Activated CD4-positive, CD25-positive, alpha-beta regulatory T cell treated with anti-CD3 and anti-CD28 coated beads, Interleukin-2, amount 50 U/mL, for 24 hours (primary cell): Measurements from ENCODE around the gene HADHA.

Source experiments
- ATAC-seq, 2 donors: fragments of 150-1000 bp; cut with Tn5 transposase; one replicate each; pipeline ENCODE4 v1.10.0; 2021; ENCODE audit warnings: mild to moderate bottlenecking in 1 of 2, moderate library complexity in 1 of 2

Gene HADHA

GRCh38 chr2:26191316-26192159 lies 52.9 kb downstream of the HADHA start:
- no peak for ATAC-seq

GRCh38 chr2:26190369-26190768 lies 54.1 kb downstream of the HADHA start:
- ATAC-seq, result no peak

GRCh38 chr2:26189751-26190150 lies 54.7 kb downstream of the HADHA start:
- no peak for ATAC-seq

GRCh38 chr2:26189123-26189522 lies 55.3 kb downstream of the HADHA start:
- ATAC-seq, result no peak

- no peak for ATAC-seq
Measured at GRCh38 chr2:26187537-26188104, 56.8 kb downstream of the HADHA start.

- no peak for ATAC-seq
Measured at GRCh38 chr2:26187114-26187513, 57.3 kb downstream of the HADHA start.

GRCh38 chr2:26185954-26186770 lies 58.3 kb downstream of the HADHA start:
- no peak for ATAC-seq

GRCh38 chr2:26185304-26185928 lies 59.0 kb downstream of the HADHA start:
- ATAC-seq, result no peak

- peak; percentile 97 to 98 for ATAC-seq
Measured at GRCh38 chr2:26184555-26185303, 59.7 kb downstream of the HADHA start.

- no peak for ATAC-seq
Measured at GRCh38 chr2:26184121-26184520, 60.3 kb downstream of the HADHA start.

GRCh38 chr2:26182887-26183630 lies 61.4 kb downstream of the HADHA start:
- ATAC-seq, result no peak

- ATAC-seq, result no peak
Measured at GRCh38 chr2:26182441-26182840, 62.0 kb downstream of the HADHA start.

- ATAC-seq, result no peak
Measured at GRCh38 chr2:26179446-26179913, 65.0 kb downstream of the HADHA start.

GRCh38 chr2:26178746-26179436 lies 65.5 kb downstream of the HADHA start:
- ATAC-seq, result peak; percentile 22 to 42

- no peak for ATAC-seq
Measured at GRCh38 chr2:26178246-26178645, 66.2 kb downstream of the HADHA start.

GRCh38 chr2:26177122-26177521 lies 67.3 kb downstream of the HADHA start:
- no peak for ATAC-seq

- ATAC-seq, result no peak
Measured at GRCh38 chr2:26176279-26176615, 68.2 kb downstream of the HADHA start.

- no peak for ATAC-seq
Measured at GRCh38 chr2:26175466-26176278, 68.8 kb downstream of the HADHA start.

GRCh38 chr2:26174691-26175465 lies 69.6 kb downstream of the HADHA start:
- ATAC-seq, result no peak
